Neural crest cell (in vitro differentiated cells): Measurements from ENCODE around the gene SNAP47. TPM values are rescaled to one million over a fixed set of nuclear protein-coding genes. Genes with fewer than 3 reads are reported as not detected.

Source experiments
- DNase-seq: peaks from one replicate; pipeline ENCODE4 v3.0.0; 2021; ENCODE audit warnings: low read depth, mixed read lengths, low spot score
- H3K27ac Mint-ChIP-seq: one replicate; pipeline ENCODE4 v1.8.0; 2021; ENCODE audit warnings: mild to moderate bottlenecking, mixed read lengths; ENCODE audit not compliant: unreplicated experiment
- H3K27me3 Mint-ChIP-seq: 2 replicates; pipeline ENCODE4 v1.8.0; 2021; ENCODE audit warnings: low read depth, mild to moderate bottlenecking, mixed read lengths
- H3K36me3 Mint-ChIP-seq: 2 replicates; pipeline ENCODE4 v1.8.0; 2021; ENCODE audit warnings: low read depth, mild to moderate bottlenecking, mixed read lengths
- H3K4me1 Mint-ChIP-seq: 2 replicates; pipeline ENCODE4 v1.8.0; 2021; ENCODE audit warnings: mixed read lengths
- H3K4me3 Mint-ChIP-seq: one replicate; pipeline ENCODE4 v1.8.0; 2021; ENCODE audit warnings: mild to moderate bottlenecking, mixed read lengths
- H3K9me3 Mint-ChIP-seq: 2 replicates; pipeline ENCODE4 v1.8.0; 2021; ENCODE audit warnings: mixed read lengths
- total RNA-seq: library from RNA; stranded (reverse); gene quantifications from 2 replicates; pipeline ENCODE4 v1.2.1, GENCODE V29; 2021
- TF ChIP-seq, protein P1 (sequence below): fragments of 200-600 bp; sonication (generic); conservative IDR thresholded peaks from 2 replicates; pipeline ENCODE4 v1.5.0; 2021; ENCODE audit warnings: antibody characterized with exemption, mild to moderate bottlenecking

The SNAP47 gene
- total RNA-seq, 1 donor from 2014 or later: 45.3 TPM

- Mint-ChIP-seq H3K27ac (no peak overlapping the region), H3K4me1 (no peaks in the 10 kb centered on the region), H3K36me3 (no peaks in the 10 kb centered on the region), H3K27me3 (peaks cover 53% of the 10 kb centered on the region), H3K4me3 (no peak overlapping the region), H3K9me3 (peaks cover 10% of the 10 kb centered on the region)
- TF ChIP-seq, protein P1, sequence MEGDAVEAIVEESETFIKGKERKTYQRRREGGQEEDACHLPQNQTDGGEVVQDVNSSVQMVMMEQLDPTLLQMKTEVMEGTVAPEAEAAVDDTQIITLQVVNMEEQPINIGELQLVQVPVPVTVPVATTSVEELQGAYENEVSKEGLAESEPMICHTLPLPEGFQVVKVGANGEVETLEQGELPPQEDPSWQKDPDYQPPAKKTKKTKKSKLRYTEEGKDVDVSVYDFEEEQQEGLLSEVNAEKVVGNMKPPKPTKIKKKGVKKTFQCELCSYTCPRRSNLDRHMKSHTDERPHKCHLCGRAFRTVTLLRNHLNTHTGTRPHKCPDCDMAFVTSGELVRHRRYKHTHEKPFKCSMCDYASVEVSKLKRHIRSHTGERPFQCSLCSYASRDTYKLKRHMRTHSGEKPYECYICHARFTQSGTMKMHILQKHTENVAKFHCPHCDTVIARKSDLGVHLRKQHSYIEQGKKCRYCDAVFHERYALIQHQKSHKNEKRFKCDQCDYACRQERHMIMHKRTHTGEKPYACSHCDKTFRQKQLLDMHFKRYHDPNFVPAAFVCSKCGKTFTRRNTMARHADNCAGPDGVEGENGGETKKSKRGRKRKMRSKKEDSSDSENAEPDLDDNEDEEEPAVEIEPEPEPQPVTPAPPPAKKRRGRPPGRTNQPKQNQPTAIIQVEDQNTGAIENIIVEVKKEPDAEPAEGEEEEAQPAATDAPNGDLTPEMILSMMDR: no peak
- no peak for DNase-seq
Measured at GRCh38 chr1:227823537-227823936, 88.3 kb downstream of the SNAP47 start.

DNA sequence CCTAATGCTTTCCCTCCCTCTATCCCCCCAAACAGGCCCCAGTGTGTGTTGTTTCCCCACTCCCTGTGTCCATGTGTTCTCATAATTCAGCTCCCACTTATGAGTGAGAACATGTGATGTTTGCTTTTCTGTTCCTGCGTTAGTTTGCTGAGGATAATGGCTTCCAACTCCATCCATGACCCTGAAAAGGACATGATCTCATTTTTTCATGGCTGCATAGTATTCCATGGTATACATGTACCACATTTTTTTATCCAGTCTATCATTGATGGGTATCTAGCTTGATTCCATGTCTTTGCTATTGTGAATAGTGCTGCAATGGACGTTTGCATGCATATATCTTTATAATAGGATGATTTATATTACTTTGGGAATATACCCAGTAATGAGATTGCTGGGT lies 89.0 kb downstream of the SNAP47 start:
- H3K27me3 Mint-ChIP-seq: peaks cover 56% of the 10 kb centered on the region
- no peak for DNase-seq
- H3K27ac Mint-ChIP-seq: no peak overlapping the region
- H3K4me3 Mint-ChIP-seq: no peak overlapping the region
- no peaks in the 10 kb centered on the region for H3K36me3 Mint-ChIP-seq
- H3K4me1 Mint-ChIP-seq: no peaks in the 10 kb centered on the region
- H3K9me3 Mint-ChIP-seq: peaks cover 10% of the 10 kb centered on the region
- TF ChIP-seq, protein P1: no peak

DNA sequence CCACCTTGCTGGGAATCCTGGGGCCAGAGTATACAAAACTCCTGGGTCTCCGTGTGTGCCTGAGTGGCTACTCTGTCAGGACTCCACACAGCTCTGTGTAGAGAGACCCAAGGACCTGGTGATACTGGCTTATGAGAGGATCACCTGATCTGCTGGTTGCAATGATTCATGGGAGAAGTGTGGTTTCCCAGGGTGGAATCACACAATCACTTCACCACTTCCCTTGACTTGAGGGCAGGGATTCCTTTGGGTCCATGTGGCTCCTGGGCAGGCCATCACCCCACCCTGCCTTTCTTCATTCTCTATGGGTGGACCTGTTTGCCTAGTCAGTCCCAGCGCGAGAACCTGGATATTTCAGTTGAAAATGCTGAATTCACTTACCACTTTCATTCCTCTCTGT lies 93.6 kb downstream of the SNAP47 start:
- DNase-seq: no peak
- Mint-ChIP-seq H3K36me3 (no peaks in the 10 kb centered on the region), H3K27me3 (peaks cover 54% of the 10 kb centered on the region), H3K4me1 (no peaks in the 10 kb centered on the region), H3K9me3 (peaks cover 4% of the 10 kb centered on the region), H3K27ac (no peak overlapping the region), H3K4me3 (no peak overlapping the region)
- TF ChIP-seq, protein P1: no peak

Other genes starting within 250 kb of the SNAP47 start
- gene ZNF678, start 171.9 kb upstream of the SNAP47 start, total RNA-seq: 26.6 and 29.9 TPM in 2 replicates
- gene JMJD4, start 133 bp upstream of the SNAP47 start, total RNA-seq: 25.2 and 28.3 TPM in 2 replicates
- gene PRSS38, start 80.2 kb downstream of the SNAP47 start, total RNA-seq: not detected in 2 replicates
- gene WNT9A, start 212.5 kb downstream of the SNAP47 start, total RNA-seq: 0.48 and 0.54 TPM in 2 replicates